Measurements from ENCODE around the gene ARAF. TPM values are rescaled to one million over a fixed set of nuclear protein-coding genes. Genes with fewer than 3 reads are reported as not detected.
A peak's percentile ranks its signal among the peaks of the same experiment; 100 is the strongest.

Gene ARAF
- total and polyA plus RNA-seq, 2 of the 4 experiments (the other 2 are of a cell fraction) = 9.1 to 52.2 TPM

DNA sequence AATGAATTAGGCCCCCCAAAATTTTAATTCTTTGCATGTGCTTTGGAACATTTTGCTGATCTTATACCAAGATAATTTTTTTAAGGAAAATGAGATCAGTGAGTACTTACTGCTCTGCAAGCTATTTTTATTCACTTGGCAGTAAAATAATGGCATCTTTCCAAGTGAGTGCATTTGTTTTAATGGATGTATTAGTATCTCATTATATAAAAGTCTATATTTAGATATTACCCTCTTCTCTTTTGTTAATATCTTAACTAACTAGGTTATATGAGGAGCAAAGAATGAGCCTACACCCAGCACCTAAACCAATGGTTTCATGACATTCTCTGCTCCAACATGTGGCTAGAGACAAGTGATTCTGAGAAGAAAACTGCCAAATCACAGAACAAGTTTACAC is 21.1 kb upstream of the ARAF start:
- no peaks in the 10 kb centered on the region for H3K36me3 ChIP-seq (ENCODE audit: control insufficient read depth, insufficient read depth, low read length)
- H3K23ac ChIP-seq (ENCODE audit: low read depth, low read length) = no peak overlapping the region
- H4K20me1 ChIP-seq (ENCODE audit: insufficient read depth, low read length) = no peaks in the 10 kb centered on the region
- H3K4me3 ChIP-seq (ENCODE audit: insufficient read depth, low read depth, low read length) = no peak overlapping the region
- H3K9ac ChIP-seq (ENCODE audit: low read depth, low read length) = no peak overlapping the region
- intact Hi-C loops (cut with micrococcal nuclease) (loop anchor here (2.0 kb wide), 1 partner anchor 43 kb away; the partner anchor contains the start of gene TIMP1), dilution Hi-C loops (cut with HindIII; ENCODE audit: low sequenced_read_pairs, unreplicated experiment) (no loop called here), in situ Hi-C loops (cut with MboI; ENCODE audit: low sequenced_read_pairs) (loop anchor here (25.0 kb wide), 1 partner anchor 497 kb away; no protein-coding TSS in a partner anchor)
- H2BK20ac ChIP-seq (ENCODE audit: low read depth, low read length) = no peak overlapping the region
- H2AK9ac ChIP-seq (replicated peaks; ENCODE audit: low read depth, low read length, poor library complexity) = no peak overlapping the region
- H4K8ac ChIP-seq (ENCODE audit: low read depth in 2 of 2, low read length in 2 of 2) = no peak overlapping the region
- H2BK120ac ChIP-seq (ENCODE audit: low read depth, low read length) = no peak overlapping the region
- no peak overlapping the region for H4K5ac ChIP-seq (ENCODE audit: low read depth, low read length)
- H3K9me3 ChIP-seq (ENCODE audit: control insufficient read depth, insufficient read depth, low read length) = no peaks in the 10 kb centered on the region
- no peaks in the 10 kb centered on the region for H3K9me1 ChIP-seq (ENCODE audit: insufficient read depth, low read length)
- BruUV-seq (replicated peaks) = no TSS peak
- no peaks in the 10 kb centered on the region for H3K79me1 ChIP-seq (ENCODE audit: low read depth in 1 of 2, low read length in 2 of 2)
- no peak overlapping the region for H3K56ac ChIP-seq (ENCODE audit: extremely low read depth, insufficient read depth, low read length)
- CTCF ChIA-PET = interaction anchor here (0.6 to 2.0 kb wide), 2 partner anchors 17 to 80 kb away, joined by 3 to 6 read pairs; partner anchors contain the start of gene SYN1
- no peak overlapping the region for H2AFZ ChIP-seq (replicated peaks; ENCODE audit: low read length, poor library complexity)
- POLR2A ChIA-PET (ENCODE audit: unreplicated experiment) = no interaction called here
- no peak overlapping the region for H3K18ac ChIP-seq (ENCODE audit: low read depth, low read length)
- ATAC-seq (ENCODE audit: low read depth) (no peak), DNase-seq (peak; percentile 32)
- H3K14ac ChIP-seq (replicated peaks; ENCODE audit: low read depth, low read length) = no peak overlapping the region
- H4K91ac ChIP-seq (ENCODE audit: insufficient read depth, low read depth, low read length) = no peak overlapping the region
- H2BK5ac ChIP-seq (ENCODE audit: low read depth, low read length, poor library complexity, severe bottlenecking) = no peak overlapping the region
- H2BK15ac ChIP-seq (ENCODE audit: low read depth, low read length) = no peak overlapping the region
- H3K27me3 ChIP-seq (ENCODE audit: control insufficient read depth, insufficient read depth, low read length) = no peaks in the 10 kb centered on the region
- H2AK5ac ChIP-seq (ENCODE audit: low read depth, low read length) = no peak overlapping the region
- TF ChIP-seq MAZ (IDR thresholded peaks at IDR 0.05; ENCODE audit: borderline replicate concordance, low read depth, low read length) = no peak
- TF ChIP-seq CEBPB (IDR thresholded peaks at IDR 0.05; ENCODE audit: low read depth, low read length) = no peak
- TF ChIP-seq NFE2L2 (IDR thresholded peaks at IDR 0.05; ENCODE audit: low read depth, low read length) = no peak
- no peak for TF ChIP-seq MAFK (IDR thresholded peaks at IDR 0.05; ENCODE audit: low read depth, low read length)
- no peak for TF ChIP-seq RFX5 (IDR thresholded peaks at IDR 0.05; ENCODE audit: low read depth, low read length)
- no peak for TF ChIP-seq MXI1 (IDR thresholded peaks at IDR 0.05; ENCODE audit: borderline replicate concordance, low read depth, low read length)
- TF ChIP-seq, protein P1, sequence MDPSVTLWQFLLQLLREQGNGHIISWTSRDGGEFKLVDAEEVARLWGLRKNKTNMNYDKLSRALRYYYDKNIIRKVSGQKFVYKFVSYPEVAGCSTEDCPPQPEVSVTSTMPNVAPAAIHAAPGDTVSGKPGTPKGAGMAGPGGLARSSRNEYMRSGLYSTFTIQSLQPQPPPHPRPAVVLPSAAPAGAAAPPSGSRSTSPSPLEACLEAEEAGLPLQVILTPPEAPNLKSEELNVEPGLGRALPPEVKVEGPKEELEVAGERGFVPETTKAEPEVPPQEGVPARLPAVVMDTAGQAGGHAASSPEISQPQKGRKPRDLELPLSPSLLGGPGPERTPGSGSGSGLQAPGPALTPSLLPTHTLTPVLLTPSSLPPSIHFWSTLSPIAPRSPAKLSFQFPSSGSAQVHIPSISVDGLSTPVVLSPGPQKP (IDR thresholded peaks at IDR 0.05; ENCODE audit: borderline replicate concordance, low read depth, low read length) = no peak
- no peak for TF ChIP-seq BHLHE40 (IDR thresholded peaks at IDR 0.05; ENCODE audit: low read depth, low read length)
- TF ChIP-seq SMC3 (IDR thresholded peaks at IDR 0.05; ENCODE audit: low read depth, low read length) = no peak
- no peak for TF ChIP-seq POLR2A (IDR thresholded peaks at IDR 0.05; ENCODE audit: low read depth, low read length)
- TF ChIP-seq, protein P2, sequence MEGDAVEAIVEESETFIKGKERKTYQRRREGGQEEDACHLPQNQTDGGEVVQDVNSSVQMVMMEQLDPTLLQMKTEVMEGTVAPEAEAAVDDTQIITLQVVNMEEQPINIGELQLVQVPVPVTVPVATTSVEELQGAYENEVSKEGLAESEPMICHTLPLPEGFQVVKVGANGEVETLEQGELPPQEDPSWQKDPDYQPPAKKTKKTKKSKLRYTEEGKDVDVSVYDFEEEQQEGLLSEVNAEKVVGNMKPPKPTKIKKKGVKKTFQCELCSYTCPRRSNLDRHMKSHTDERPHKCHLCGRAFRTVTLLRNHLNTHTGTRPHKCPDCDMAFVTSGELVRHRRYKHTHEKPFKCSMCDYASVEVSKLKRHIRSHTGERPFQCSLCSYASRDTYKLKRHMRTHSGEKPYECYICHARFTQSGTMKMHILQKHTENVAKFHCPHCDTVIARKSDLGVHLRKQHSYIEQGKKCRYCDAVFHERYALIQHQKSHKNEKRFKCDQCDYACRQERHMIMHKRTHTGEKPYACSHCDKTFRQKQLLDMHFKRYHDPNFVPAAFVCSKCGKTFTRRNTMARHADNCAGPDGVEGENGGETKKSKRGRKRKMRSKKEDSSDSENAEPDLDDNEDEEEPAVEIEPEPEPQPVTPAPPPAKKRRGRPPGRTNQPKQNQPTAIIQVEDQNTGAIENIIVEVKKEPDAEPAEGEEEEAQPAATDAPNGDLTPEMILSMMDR (conservative IDR thresholded peaks at IDR 0.05; ENCODE audit: low read depth, low read length) = no peak
- no peak for TF ChIP-seq CHD1 (IDR thresholded peaks at IDR 0.05; ENCODE audit: low read depth, low read length)
- TF ChIP-seq, protein P3, sequence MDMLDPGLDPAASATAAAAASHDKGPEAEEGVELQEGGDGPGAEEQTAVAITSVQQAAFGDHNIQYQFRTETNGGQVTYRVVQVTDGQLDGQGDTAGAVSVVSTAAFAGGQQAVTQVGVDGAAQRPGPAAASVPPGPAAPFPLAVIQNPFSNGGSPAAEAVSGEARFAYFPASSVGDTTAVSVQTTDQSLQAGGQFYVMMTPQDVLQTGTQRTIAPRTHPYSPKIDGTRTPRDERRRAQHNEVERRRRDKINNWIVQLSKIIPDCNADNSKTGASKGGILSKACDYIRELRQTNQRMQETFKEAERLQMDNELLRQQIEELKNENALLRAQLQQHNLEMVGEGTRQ (IDR thresholded peaks at IDR 0.05; ENCODE audit: low read depth, low read length) = no peak
- no peak for TF ChIP-seq RAD21 (IDR thresholded peaks at IDR 0.05; ENCODE audit: low read length)
- TF ChIP-seq RCOR1 (IDR thresholded peaks at IDR 0.05; ENCODE audit: insufficient replicate concordance, low read length) = no peak
- no peaks in the 10 kb centered on the region for H3K4me1 ChIP-seq (ENCODE audit: control insufficient read depth, insufficient read depth, low read length)
- no peak overlapping the region for H3K4me2 ChIP-seq (ENCODE audit: low read depth, low read length)
- H3K4ac ChIP-seq (ENCODE audit: low read depth, low read length) = no peak overlapping the region
- H3K27ac ChIP-seq (ENCODE audit: insufficient read depth, low read length) = no peak overlapping the region
